ENCODE measurements around the gene PRICKLE2. TPM values are rescaled to one million over a fixed set of nuclear protein-coding genes. Genes with fewer than 3 reads are reported as not detected.

PRICKLE2 gene
- polyA plus RNA-seq, 1 donor (not counting 4 experiments of a cell fraction or from before 2014, with no cell fraction given) = 7.8 TPM

GRCh38 chr3:64133272-64133671, 92.0 kb downstream of the PRICKLE2 start:
- Histone ChIP-seq H3K79me2 (ENCODE audit: control insufficient read depth, insufficient read depth, low read length) (no peaks in the 10 kb centered on the region), H2AFZ (ENCODE audit: control insufficient read depth, low read length) (no peak overlapping the region), H3K9ac (ENCODE audit: control insufficient read depth, extremely low read depth, insufficient read depth, low read length) (no peak overlapping the region), H3K4me3 (ENCODE audit: control insufficient read depth in 2 of 3, extremely low read depth in 1 of 3, insufficient read depth in 2 of 3, low read depth in 1 of 3, low read length in 3 of 3) (no peak overlapping the region), H3K9me1 (ENCODE audit: control insufficient read depth, extremely low read depth, insufficient read depth, low read length) (no peaks in the 10 kb centered on the region), H3K4me1 (ENCODE audit: control insufficient read depth, extremely low read depth, insufficient read depth, low read length) (peaks cover 3% of the 10 kb centered on the region), H4K20me1 (ENCODE audit: control insufficient read depth, extremely low read depth, insufficient read depth, low read length) (no peaks in the 10 kb centered on the region), H3K4me2 (ENCODE audit: control insufficient read depth, extremely low read depth, insufficient read depth, low read depth, low read length) (no peak overlapping the region), H3K27ac (ENCODE audit: control insufficient read depth, insufficient read depth, low read length) (no peak overlapping the region), H3K36me3 (ENCODE audit: control insufficient read depth in 2 of 2, extremely low read depth in 1 of 2, insufficient read depth in 2 of 2, low read length in 2 of 2) (peaks cover 0 to 9% of the 10 kb centered on the region in 2 experiments), H3K9me3 (ENCODE audit: control insufficient read depth, low read depth, low read length) (no peaks in the 10 kb centered on the region), H3K27me3 (ENCODE audit: control insufficient read depth, extremely low read depth, insufficient read depth, low read length) (no peaks in the 10 kb centered on the region)
- TF ChIP-seq CTCF (optimal IDR thresholded peaks at IDR 0.05 in 1 of 3, IDR thresholded peaks at IDR 0.05 in 1 of 3, conservative IDR thresholded peaks at IDR 0.05 in 1 of 3; ENCODE audit: extremely low read depth in 1 of 3, insufficient read depth in 2 of 3, low read length in 3 of 3) (no peak), EZH2 (IDR thresholded peaks at IDR 0.05; ENCODE audit: low read length) (no peak)
- dilution Hi-C loops (cut with MboI; ENCODE audit: extremely low pct_ligation_motif_present, low sequenced_read_pairs) = no loop called here
- FAIRE-seq (peak; percentile 34), DNase-seq (ENCODE audit: low read depth, low spot score) (no peak)

- Histone ChIP-seq H3K27ac (ENCODE audit: control insufficient read depth, insufficient read depth, low read length) (no peak overlapping the region), H2AFZ (ENCODE audit: control insufficient read depth, low read length) (no peak overlapping the region), H3K79me2 (ENCODE audit: control insufficient read depth, insufficient read depth, low read length) (no peaks in the 10 kb centered on the region), H3K4me1 (ENCODE audit: control insufficient read depth, extremely low read depth, insufficient read depth, low read length) (no peaks in the 10 kb centered on the region), H3K36me3 (ENCODE audit: control insufficient read depth in 2 of 2, extremely low read depth in 1 of 2, insufficient read depth in 2 of 2, low read length in 2 of 2) (peaks cover 0 to 14% of the 10 kb centered on the region in 2 experiments), H3K4me2 (ENCODE audit: control insufficient read depth, extremely low read depth, insufficient read depth, low read depth, low read length) (no peak overlapping the region), H4K20me1 (ENCODE audit: control insufficient read depth, extremely low read depth, insufficient read depth, low read length) (no peaks in the 10 kb centered on the region), H3K9ac (ENCODE audit: control insufficient read depth, extremely low read depth, insufficient read depth, low read length) (no peak overlapping the region), H3K9me3 (ENCODE audit: control insufficient read depth, low read depth, low read length) (no peaks in the 10 kb centered on the region), H3K27me3 (ENCODE audit: control insufficient read depth, extremely low read depth, insufficient read depth, low read length) (no peaks in the 10 kb centered on the region), H3K9me1 (ENCODE audit: control insufficient read depth, extremely low read depth, insufficient read depth, low read length) (no peaks in the 10 kb centered on the region), H3K4me3 (ENCODE audit: control insufficient read depth in 2 of 3, extremely low read depth in 1 of 3, insufficient read depth in 2 of 3, low read depth in 1 of 3, low read length in 3 of 3) (no peak overlapping the region)
- TF ChIP-seq CTCF (optimal IDR thresholded peaks at IDR 0.05 in 1 of 3, IDR thresholded peaks at IDR 0.05 in 1 of 3, conservative IDR thresholded peaks at IDR 0.05 in 1 of 3; ENCODE audit: extremely low read depth in 1 of 3, insufficient read depth in 2 of 3, low read length in 3 of 3) (no peak), EZH2 (IDR thresholded peaks at IDR 0.05; ENCODE audit: low read length) (no peak)
- dilution Hi-C loops (cut with MboI; ENCODE audit: extremely low pct_ligation_motif_present, low sequenced_read_pairs) = no loop called here
- DNase-seq (ENCODE audit: low read depth, low spot score) (no peak), FAIRE-seq (no peak)
Observed at GRCh38 chr3:64131725-64132469, 93.4 kb downstream of the PRICKLE2 start.
